ENCODE data around the gene UBE2S. TPM values are rescaled to one million over a fixed set of nuclear protein-coding genes. Genes with fewer than 3 reads are reported as not detected.

The UBE2S gene
- total RNA-seq, 1 experiment from 2014 or later = 635 TPM

DNA sequence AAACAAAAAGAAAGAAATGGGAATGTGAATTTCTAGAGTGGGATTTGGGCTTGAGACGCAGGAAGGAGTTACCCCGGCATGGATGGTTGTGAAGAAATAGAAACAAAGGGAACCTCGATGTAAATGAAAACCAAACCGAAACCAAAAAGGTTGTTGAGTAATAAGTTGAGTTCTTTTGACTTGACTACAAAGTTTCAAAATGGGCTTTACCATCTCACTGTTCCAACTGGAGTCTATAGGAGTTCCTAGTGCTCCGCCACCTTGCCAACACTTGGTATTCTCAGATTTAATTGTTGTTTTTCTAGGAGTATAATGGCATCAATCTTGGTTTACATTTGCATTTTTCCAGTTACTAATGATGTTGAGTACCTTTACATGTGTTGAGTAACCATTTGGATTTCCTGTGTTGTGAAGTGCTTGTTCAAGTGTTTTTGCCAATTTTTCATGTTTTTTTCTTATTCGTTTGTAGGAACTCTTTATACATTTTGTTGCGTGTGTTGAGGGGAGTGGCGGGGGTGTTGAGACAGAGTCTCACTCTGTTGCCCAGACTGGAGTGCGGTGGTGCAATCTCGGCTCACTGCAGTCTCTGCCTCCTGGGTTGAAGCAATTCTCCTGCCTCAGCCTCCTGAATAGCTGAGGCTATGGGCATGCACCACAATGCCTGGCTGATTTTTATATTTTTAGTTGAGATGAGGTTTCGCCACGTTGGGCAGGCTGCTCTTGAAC lies 9.2 kb downstream of the UBE2S start:
- DNase-seq (ENCODE audit: low read depth, low spot score) = no peak
- ChIA-PET CTCF (no interaction called here), POLR2A (interaction anchor here (1.2 kb wide), 1 partner anchor 8 kb away, joined by 5 read pairs; no protein-coding TSS in a partner anchor)
- H3K9me3 ChIP-seq (ENCODE audit: control insufficient read depth, insufficient read depth, low read depth, low read length) = no peaks in the 10 kb centered on the region
- H3K36me3 ChIP-seq (ENCODE audit: control insufficient read depth, insufficient read depth, low read length) = peaks cover 14% of the 10 kb centered on the region
- no peak for ATAC-seq
- no peak overlapping the region for H3K4me3 ChIP-seq (ENCODE audit: low read depth in 2 of 2, low read length in 2 of 2)
- BruUV-seq (replicated peaks) = no TSS peak
- TF ChIP-seq TCF7L2 (IDR thresholded peaks at IDR 0.05; ENCODE audit: low read depth, low read length) (no peak), SIN3A (IDR thresholded peaks at IDR 0.05; ENCODE audit: borderline replicate concordance, insufficient read depth, low read depth, low read length) (no peak), POLR2AphosphoS5 (IDR thresholded peaks at IDR 0.05; ENCODE audit: low read depth, low read length) (no peak)
- TF ChIP-seq, protein P1, sequence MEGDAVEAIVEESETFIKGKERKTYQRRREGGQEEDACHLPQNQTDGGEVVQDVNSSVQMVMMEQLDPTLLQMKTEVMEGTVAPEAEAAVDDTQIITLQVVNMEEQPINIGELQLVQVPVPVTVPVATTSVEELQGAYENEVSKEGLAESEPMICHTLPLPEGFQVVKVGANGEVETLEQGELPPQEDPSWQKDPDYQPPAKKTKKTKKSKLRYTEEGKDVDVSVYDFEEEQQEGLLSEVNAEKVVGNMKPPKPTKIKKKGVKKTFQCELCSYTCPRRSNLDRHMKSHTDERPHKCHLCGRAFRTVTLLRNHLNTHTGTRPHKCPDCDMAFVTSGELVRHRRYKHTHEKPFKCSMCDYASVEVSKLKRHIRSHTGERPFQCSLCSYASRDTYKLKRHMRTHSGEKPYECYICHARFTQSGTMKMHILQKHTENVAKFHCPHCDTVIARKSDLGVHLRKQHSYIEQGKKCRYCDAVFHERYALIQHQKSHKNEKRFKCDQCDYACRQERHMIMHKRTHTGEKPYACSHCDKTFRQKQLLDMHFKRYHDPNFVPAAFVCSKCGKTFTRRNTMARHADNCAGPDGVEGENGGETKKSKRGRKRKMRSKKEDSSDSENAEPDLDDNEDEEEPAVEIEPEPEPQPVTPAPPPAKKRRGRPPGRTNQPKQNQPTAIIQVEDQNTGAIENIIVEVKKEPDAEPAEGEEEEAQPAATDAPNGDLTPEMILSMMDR (IDR thresholded peaks at IDR 0.05) = no peak
- TF ChIP-seq, protein P2, sequence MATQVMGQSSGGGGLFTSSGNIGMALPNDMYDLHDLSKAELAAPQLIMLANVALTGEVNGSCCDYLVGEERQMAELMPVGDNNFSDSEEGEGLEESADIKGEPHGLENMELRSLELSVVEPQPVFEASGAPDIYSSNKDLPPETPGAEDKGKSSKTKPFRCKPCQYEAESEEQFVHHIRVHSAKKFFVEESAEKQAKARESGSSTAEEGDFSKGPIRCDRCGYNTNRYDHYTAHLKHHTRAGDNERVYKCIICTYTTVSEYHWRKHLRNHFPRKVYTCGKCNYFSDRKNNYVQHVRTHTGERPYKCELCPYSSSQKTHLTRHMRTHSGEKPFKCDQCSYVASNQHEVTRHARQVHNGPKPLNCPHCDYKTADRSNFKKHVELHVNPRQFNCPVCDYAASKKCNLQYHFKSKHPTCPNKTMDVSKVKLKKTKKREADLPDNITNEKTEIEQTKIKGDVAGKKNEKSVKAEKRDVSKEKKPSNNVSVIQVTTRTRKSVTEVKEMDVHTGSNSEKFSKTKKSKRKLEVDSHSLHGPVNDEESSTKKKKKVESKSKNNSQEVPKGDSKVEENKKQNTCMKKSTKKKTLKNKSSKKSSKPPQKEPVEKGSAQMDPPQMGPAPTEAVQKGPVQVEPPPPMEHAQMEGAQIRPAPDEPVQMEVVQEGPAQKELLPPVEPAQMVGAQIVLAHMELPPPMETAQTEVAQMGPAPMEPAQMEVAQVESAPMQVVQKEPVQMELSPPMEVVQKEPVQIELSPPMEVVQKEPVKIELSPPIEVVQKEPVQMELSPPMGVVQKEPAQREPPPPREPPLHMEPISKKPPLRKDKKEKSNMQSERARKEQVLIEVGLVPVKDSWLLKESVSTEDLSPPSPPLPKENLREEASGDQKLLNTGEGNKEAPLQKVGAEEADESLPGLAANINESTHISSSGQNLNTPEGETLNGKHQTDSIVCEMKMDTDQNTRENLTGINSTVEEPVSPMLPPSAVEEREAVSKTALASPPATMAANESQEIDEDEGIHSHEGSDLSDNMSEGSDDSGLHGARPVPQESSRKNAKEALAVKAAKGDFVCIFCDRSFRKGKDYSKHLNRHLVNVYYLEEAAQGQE (IDR thresholded peaks at IDR 0.05; ENCODE audit: insufficient read depth in 1 of 2, low read depth in 2 of 2, low read length in 1 of 2) = no peak
- no peaks in the 10 kb centered on the region for H3K27me3 ChIP-seq (ENCODE audit: control insufficient read depth, insufficient read depth, low read length)
- intact Hi-C loops (cut with micrococcal nuclease; ENCODE audit: unreplicated experiment) (no loop called here), in situ Hi-C loops (cut with HindIII; ENCODE audit: low pct_unique_long_range_greater_than_20kb, low sequenced_read_pairs) (no loop called here)
- no peak overlapping the region for H3K27ac ChIP-seq (ENCODE audit: low read length)
- H3K4me1 ChIP-seq (ENCODE audit: control insufficient read depth, insufficient read depth, low read length) = peaks cover 14% of the 10 kb centered on the region

DNA sequence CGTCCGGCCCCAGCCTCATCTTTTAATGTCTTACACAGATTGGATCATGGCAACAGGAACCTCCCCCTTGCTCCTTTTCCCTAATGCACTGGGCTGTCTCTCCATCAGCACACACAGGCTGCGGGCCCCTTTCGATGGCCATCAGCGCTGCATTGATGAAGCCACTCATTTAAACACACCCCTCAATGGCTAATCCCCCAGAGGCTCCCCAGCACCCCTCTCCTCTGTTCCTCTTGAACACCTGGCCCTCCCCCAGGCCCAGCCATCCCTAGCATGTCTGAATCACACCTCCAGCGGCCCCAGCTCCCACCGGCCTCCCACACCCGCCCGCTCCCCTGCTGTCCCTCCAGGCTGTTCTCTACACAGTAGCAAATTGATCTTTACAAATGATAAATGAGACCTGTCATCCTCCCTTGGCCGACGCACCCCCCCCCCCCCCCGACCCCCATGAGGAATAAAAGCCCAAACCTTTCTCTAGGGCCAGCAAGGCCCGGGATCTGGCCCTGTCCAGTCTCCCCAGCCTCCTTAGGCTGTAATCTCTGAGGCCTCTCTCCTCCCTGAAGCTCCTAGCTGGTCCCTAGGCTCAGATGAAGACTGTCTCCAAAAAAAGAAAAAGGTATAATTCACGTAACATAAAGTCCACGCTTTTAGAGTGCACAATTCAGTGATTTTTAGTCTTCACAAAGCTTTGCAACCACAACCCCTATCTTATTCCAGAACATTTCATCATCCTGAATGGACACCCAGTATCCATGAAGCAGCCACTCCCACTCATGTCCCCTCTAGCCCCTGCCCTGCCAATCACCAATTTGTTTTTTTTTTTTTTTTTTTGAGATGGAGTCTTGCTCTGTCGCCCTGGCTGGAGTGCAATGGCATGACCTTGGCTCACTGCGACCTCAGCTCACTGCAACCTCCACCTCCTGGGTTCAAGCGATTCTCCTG lies 14.5 kb downstream of the UBE2S start:
- DNase-seq (ENCODE audit: low read depth, low spot score) = no peak
- H3K27me3 ChIP-seq (ENCODE audit: control insufficient read depth, insufficient read depth, low read length) = no peaks in the 10 kb centered on the region
- intact Hi-C loops (cut with micrococcal nuclease; ENCODE audit: unreplicated experiment) = no loop called here
- CTCF ChIA-PET = no interaction called here
- no peak overlapping the region for H3K4me3 ChIP-seq (ENCODE audit: low read depth in 2 of 2, low read length in 2 of 2)
- H3K36me3 ChIP-seq (ENCODE audit: control insufficient read depth, insufficient read depth, low read length) = peaks cover 9% of the 10 kb centered on the region
- H3K9me3 ChIP-seq (ENCODE audit: control insufficient read depth, insufficient read depth, low read depth, low read length) = no peaks in the 10 kb centered on the region
- peaks cover 41% of the 10 kb centered on the region for H3K4me1 ChIP-seq (ENCODE audit: control insufficient read depth, insufficient read depth, low read length)
- no peak for TF ChIP-seq TCF7L2 (IDR thresholded peaks at IDR 0.05; ENCODE audit: low read depth, low read length)
- TF ChIP-seq, protein P1 (IDR thresholded peaks at IDR 0.05) = no peak
- TF ChIP-seq SIN3A (IDR thresholded peaks at IDR 0.05; ENCODE audit: borderline replicate concordance, insufficient read depth, low read depth, low read length) = no peak
- TF ChIP-seq, protein P2 (IDR thresholded peaks at IDR 0.05; ENCODE audit: insufficient read depth in 1 of 2, low read depth in 2 of 2, low read length in 1 of 2) = no peak
- no peak for TF ChIP-seq POLR2AphosphoS5 (IDR thresholded peaks at IDR 0.05; ENCODE audit: low read depth, low read length)
- in situ Hi-C loops (cut with HindIII; ENCODE audit: low pct_unique_long_range_greater_than_20kb, low sequenced_read_pairs) = no loop called here
- BruUV-seq (replicated peaks) = no TSS peak
- ATAC-seq = peak; percentile 23; the same call in 1 of the 2 replicates
- POLR2A ChIA-PET = interaction anchor here (0.6 kb wide), 1 partner anchor 133 kb away, joined by 3 read pairs; no protein-coding TSS in a partner anchor
- H3K27ac ChIP-seq (ENCODE audit: low read length) = no peak overlapping the region
